ENCODE data around the gene EGFLAM.

The EGFLAM gene

GRCh38 chr5:38452201-38452600, 193.8 kb downstream of the EGFLAM start:
- in situ Hi-C loops (cut with HindIII; ENCODE audit: low pct_ligation_motif_present, low sequenced_read_pairs) = no loop called here
- Histone ChIP-seq H3K27ac (no peak overlapping the region), H3K27me3 (replicated peaks) (no peaks in the 10 kb centered on the region), H3K4me3 (ENCODE audit: low read depth, low read length) (no peak overlapping the region), H3K36me3 (replicated peaks) (no peaks in the 10 kb centered on the region)
- DNase-seq = no peak
- TF ChIP-seq, protein P1, sequence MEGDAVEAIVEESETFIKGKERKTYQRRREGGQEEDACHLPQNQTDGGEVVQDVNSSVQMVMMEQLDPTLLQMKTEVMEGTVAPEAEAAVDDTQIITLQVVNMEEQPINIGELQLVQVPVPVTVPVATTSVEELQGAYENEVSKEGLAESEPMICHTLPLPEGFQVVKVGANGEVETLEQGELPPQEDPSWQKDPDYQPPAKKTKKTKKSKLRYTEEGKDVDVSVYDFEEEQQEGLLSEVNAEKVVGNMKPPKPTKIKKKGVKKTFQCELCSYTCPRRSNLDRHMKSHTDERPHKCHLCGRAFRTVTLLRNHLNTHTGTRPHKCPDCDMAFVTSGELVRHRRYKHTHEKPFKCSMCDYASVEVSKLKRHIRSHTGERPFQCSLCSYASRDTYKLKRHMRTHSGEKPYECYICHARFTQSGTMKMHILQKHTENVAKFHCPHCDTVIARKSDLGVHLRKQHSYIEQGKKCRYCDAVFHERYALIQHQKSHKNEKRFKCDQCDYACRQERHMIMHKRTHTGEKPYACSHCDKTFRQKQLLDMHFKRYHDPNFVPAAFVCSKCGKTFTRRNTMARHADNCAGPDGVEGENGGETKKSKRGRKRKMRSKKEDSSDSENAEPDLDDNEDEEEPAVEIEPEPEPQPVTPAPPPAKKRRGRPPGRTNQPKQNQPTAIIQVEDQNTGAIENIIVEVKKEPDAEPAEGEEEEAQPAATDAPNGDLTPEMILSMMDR (IDR thresholded peaks at IDR 0.05; ENCODE audit: low read depth, low read length, missing control alignments) = no peak

DNA sequence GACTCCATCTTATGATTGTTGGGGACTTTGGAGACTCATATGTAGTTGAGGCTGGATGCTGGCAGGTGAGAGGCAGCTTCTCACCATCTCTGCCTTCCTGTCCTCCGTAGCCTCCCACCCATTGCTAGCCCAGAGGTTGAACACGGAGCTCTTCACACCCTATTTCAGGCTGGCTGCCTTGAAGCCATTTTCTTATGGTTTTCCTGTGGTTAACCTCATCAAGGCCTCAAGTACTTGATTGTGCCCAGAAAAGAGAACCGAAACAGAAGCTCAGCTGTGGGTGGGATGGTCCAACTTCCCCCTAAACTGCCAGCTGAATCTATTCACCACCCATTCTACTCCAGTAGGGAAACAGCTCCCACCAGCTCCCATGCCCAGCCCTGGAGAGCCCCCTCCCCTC, 195.1 kb downstream of the EGFLAM start:
- Histone ChIP-seq H3K27ac (no peak overlapping the region), H3K4me3 (ENCODE audit: low read depth, low read length) (no peak overlapping the region), H3K36me3 (replicated peaks) (no peaks in the 10 kb centered on the region), H3K27me3 (replicated peaks) (no peaks in the 10 kb centered on the region)
- in situ Hi-C loops (cut with HindIII; ENCODE audit: low pct_ligation_motif_present, low sequenced_read_pairs) = no loop called here
- DNase-seq = no peak
- TF ChIP-seq, protein P1 (IDR thresholded peaks at IDR 0.05; ENCODE audit: low read depth, low read length, missing control alignments) = no peak

DNA sequence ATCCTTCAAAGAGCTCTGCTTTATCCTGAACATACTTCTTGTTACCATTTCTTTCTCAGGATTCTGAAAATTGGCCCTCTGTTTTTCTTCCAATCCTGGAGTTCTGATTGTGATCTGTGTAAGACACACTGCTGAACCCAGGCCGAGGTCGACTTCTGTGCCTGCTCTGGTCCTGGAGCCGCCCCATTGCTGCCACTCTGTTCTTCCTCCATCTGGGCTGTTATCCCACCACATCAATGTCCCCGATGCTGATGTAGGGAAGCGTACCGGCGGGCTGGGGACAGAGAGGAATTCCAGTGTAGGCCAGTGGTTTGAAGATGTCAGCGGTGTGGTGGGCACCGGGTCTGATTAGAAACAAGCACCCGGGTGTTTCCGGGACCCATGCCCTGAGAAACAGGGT, 195.6 kb downstream of the EGFLAM start:
- TF ChIP-seq, protein P1 (IDR thresholded peaks at IDR 0.05; ENCODE audit: low read depth, low read length, missing control alignments) = no peak
- Histone ChIP-seq H3K36me3 (replicated peaks) (no peaks in the 10 kb centered on the region), H3K27me3 (replicated peaks) (no peaks in the 10 kb centered on the region), H3K27ac (no peak overlapping the region), H3K4me3 (ENCODE audit: low read depth, low read length) (no peak overlapping the region)
- in situ Hi-C loops (cut with HindIII; ENCODE audit: low pct_ligation_motif_present, low sequenced_read_pairs) = no loop called here
- no peak for DNase-seq

- Histone ChIP-seq H3K4me3 (ENCODE audit: low read depth, low read length) (no peak overlapping the region), H3K36me3 (replicated peaks) (no peaks in the 10 kb centered on the region), H3K27me3 (replicated peaks) (no peaks in the 10 kb centered on the region), H3K27ac (no peak overlapping the region)
- DNase-seq = no peak
- TF ChIP-seq, protein P1 (IDR thresholded peaks at IDR 0.05; ENCODE audit: low read depth, low read length, missing control alignments) = no peak
- in situ Hi-C loops (cut with HindIII; ENCODE audit: low pct_ligation_motif_present, low sequenced_read_pairs) = no loop called here
These were observed 197.5 kb downstream of the EGFLAM start for GRCh38 chr5:38455796-38456330.

DNA sequence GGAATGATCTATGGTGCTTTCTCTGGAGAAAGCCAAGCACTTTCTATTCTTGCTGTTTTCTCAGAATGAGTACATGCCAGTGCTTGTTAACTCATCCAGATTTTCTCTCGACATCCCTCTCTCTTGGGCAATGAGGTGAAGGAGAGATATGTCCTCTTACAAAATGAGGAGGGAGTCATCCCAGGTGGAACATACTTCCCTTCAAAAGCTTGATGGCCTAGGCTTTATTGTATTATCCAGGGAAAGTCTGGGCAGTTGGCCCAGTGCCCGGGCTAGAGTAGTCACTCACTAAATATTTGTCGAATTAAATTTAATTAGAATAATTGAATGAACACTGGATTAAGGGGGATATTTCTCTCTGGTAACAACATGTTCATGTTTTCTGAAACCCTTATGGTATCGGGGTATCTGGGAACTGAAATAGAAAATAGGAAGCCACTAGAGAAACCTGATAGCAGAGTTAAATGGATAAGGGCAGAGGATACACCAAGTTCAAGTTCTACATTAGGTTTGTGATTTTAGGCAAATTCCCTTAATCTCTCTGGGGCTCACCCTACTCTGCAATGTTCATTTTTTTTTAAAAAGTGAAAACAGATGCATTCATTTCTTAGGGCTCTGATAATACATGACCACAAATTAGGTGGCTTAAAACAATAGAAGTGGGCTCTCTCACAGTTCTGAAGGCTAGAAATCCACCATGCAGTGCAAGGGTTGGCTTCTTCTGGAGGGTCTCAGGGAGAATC, 198.5 kb downstream of the EGFLAM start:
- H3K4me3 ChIP-seq (ENCODE audit: low read depth, low read length) = no peak overlapping the region
- in situ Hi-C loops (cut with HindIII; ENCODE audit: low pct_ligation_motif_present, low sequenced_read_pairs) = no loop called here
- H3K36me3 ChIP-seq (replicated peaks) = no peaks in the 10 kb centered on the region
- TF ChIP-seq, protein P1 (IDR thresholded peaks at IDR 0.05; ENCODE audit: low read depth, low read length, missing control alignments) = no peak
- DNase-seq = no peak
- H3K27ac ChIP-seq = no peak overlapping the region
- no peaks in the 10 kb centered on the region for H3K27me3 ChIP-seq (replicated peaks)

All from brain microvascular endothelial cell (primary cell).